Adipose tissue (tissue), 3 donors: ENCODE results near the gene PHYH. TPM values are rescaled to one million over a fixed set of nuclear protein-coding genes. Genes with fewer than 3 reads are reported as not detected.
"Not testable (repeated sequence)": the region's sequence is repeated elsewhere in the genome, so short reads cannot be mapped to it uniquely, and the experiment has no call there.

Source experiments
- H3K27ac ChIP-seq: one replicate; pipeline ENCODE4 v1.5.1; 2013; ENCODE audit warnings: low read depth, low read length
- WGBS, 3 donors: extraction: QIAGEN DNeasy Blood & Tissue Kit; methylation state at CpG; one replicate each; pipeline ENCODE4 v1.1.7; 2013; 5-methylcytosine and 5-hydroxymethylcytosine counted together
- polyA plus RNA-seq, 3 donors: library from polyadenylated mRNA; stranded (reverse); fragments of 200-250 nt; gene quantifications; one replicate each; pipeline ENCODE4 v1.2.3, GENCODE V29; 2013
- donor health status: healthy with polysubstance abuse.
- donor health status: Bipolar disorder and iron deficiency.
- donor health status: healthy.

The PHYH gene
- polyA plus RNA-seq, 3 donors = 16.2 to 71.3 (median 52.1) TPM

DNA sequence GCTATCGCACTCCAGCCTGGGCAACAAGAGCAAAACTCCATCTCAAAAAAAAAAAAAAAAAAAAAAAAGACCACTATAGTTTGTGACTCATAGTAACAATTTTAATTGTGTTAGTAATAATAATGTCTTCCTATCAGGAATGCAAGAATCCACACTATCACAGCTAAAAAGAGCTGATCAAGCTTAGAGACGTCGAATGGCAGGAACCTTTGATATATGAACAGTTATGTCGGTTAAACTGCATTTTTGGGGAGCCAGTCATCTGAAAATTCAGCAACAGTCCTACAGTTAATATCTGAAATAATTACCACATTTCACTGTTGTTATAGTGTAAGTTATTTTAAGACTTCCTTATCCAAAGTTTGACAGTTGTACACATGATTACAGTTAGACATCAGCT, 8.8 kb downstream of the PHYH start:
- 91 to 95% (median 94%) methylated on average over 4 of the region's 4 CpGs for WGBS, 3 donors
- no peak overlapping the region for H3K27ac ChIP-seq

DNA sequence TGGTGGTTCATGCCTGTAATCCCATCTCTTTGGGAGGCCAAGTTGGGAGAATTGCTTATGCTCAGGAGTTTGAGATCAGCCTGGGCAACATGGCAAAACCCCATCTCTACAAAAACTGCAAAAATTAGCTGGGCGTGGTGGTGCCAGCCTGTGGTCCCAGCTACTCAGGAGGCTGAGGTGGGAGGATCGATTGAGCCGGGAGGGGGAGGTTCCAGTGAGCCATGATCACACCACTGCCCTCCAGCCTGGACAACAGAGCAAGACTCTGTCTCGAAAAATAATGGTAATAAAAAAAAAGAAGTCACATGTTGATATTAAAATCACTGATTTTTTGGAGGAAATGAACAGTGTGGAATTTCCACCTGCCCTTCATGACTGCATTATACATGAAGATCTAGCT, 15.8 kb downstream of the PHYH start:
- 88 to 95% (median 92%) methylated on average over 4 of the region's 4 CpGs for WGBS, 3 donors
- no peak overlapping the region for H3K27ac ChIP-seq

DNA sequence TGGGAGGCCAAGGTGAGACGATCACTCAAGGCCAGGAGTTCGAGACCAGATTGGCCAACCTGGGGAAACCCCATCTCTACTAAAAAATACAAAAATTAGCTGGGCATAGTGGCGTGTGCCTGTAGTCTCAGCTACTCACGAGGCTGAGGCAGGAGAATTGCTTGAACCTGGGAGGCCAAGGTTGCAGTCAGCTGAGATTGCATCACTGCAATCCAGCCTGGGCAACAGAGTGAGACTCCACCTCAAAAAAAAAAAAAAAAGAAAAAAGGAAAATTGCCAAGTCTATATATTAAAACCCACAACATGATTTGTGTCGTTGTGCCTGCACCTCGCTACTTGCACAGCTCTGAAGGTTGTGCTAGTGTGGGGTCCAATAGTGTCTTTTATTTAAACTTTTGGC, 17.5 kb downstream of the PHYH start:
- WGBS, 3 donors = 88 to 94% (median 94%) methylated on average over 6 of the region's 6 CpGs
- H3K27ac ChIP-seq = not testable (repeated sequence)

DNA sequence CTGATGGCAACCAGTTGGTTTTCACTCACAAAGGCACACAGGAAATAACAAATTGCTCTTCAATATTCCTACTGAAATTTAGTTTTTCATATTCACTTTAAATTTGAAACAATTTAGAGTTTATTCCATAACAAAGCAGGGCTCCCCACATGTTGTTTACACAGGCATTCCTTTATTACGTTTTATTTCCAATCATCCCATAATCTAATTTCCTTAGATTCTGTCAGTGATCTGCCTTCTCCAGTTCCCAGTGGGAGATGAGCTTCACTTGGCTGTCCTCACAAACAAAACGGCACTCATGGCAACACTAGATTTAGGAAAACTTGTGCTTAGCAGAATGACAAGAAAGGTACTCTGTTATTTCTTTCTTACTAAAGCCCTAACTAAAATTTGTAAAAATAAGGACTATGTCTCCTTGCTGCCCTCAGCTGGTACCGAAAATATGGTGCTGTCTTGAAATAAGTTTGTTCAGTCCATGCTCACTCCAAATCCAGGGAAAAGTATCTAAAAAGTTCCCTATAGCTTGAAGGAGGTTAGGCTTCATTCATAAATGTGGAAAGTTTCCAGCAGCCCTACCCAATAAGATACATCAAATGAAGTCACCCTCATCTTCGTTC, 23.0 kb downstream of the PHYH start:
- WGBS, 3 donors = 46 to 60% (median 59%) methylated on average over 4 of the region's 4 CpGs
- H3K27ac ChIP-seq = no peak overlapping the region

DNA sequence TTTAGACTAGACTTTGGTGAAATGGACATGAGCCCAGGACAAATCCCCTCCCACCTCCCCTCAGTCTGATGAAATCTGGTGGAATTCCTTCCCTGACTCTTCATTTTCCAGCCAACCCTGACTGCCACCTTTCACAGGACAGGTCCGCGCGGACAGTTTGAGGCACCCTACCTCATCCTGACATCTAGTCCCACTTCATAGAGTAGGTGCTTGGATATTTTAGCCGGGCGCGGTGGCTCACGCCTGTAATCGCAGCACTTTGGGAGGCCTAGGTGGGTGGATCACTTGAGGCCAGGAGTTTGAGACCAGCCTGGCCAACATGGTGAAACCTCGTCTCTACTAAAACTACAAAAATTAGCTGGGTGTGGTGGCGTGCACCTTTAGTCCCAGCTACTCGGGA, 23.7 kb downstream of the PHYH start:
- WGBS, 3 donors = 96 to 98% (median 96%) methylated on average over 11 of the region's 11 CpGs
- H3K27ac ChIP-seq = not testable (repeated sequence)

DNA sequence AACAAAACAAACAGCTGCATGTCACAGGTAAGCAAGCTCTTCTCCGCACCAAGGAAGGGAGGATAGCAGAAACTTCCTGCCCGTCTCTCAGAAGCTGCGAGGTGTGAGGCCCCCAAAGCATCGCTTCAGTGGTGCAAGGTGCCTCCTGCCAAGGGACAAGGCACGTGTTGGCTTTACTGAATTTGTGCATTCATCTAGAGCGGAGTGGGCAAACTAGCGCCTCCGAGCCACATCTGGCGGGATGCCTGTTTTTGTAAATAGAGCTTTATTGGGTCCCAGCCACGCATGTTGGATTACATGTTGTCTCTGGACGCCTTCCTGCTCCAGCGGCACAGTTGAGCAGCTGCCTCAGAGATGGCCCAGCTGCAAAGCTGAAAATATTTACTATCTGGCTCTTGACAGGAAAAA, 27.7 kb downstream of the PHYH start:
- 58 to 78% (median 66%) methylated on average over 12 of the region's 12 CpGs for WGBS, 3 donors
- H3K27ac ChIP-seq = no peak overlapping the region

DNA sequence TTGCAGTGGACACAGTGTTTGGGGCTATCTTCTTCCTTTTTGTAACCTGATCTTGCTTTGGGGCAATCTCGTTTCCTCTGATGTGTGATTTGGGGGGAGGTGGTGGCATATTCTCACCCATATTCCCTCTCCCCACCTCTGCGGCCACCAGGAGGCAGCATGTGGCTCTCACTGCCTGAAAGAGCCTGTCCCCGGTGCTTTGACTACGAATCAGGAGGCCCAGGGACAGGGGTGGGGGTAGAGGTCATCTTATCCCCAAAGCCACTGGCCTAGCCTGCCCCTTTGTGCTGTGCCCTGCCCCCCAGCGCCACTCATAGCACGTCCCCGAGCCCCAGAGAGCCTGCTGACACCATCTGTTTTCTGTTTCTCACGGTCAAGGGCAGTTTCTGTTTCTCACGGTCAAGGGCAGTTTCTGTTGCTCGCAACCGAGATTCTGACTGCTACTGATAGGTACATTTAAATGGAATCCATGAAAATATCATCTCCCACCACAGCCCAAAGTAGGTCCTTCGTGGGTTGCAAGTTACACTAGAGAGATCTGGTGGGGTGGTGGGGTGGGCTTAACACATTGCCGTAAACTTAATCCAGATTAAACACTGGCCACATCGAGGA, 28.2 kb downstream of the PHYH start:
- H3K27ac ChIP-seq = no peak overlapping the region
- WGBS, 3 donors = 43 to 52% (median 45%) methylated on average over 13 to 14 of the region's 14 CpGs

DNA sequence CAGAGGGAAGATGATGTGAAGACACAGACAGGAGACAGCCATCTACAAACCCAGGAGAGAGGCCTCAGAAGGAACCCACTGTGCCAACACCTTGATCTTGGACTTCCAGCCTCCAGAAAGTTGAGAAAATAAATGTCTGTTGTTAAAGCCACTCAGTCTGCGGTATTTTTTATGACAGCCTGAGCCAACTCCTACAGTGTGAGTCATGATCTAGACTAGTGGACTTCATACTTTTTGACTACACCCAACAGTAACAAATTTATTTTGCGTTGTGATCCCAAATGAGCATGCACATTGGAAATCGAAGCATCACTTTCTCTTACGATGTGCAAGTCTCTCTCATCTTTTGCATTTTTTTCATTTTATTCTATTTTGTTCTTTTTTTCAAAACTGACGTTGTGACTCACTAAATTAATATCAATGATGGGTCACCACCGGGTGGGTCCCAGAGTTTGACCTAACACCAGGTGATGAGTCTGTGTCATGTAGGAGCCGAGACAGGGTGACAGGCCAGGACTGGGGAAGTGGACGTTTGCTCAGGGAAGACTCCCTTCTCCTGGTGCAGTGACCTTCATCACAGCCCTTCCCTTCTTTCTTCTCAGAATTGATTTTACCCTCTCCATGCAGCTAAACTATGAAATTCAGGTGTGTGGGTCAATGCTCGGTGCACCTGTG, 28.9 kb downstream of the PHYH start:
- WGBS, 3 donors = 77 to 83% (median 80%) methylated on average over 9 of the region's 9 CpGs

DNA sequence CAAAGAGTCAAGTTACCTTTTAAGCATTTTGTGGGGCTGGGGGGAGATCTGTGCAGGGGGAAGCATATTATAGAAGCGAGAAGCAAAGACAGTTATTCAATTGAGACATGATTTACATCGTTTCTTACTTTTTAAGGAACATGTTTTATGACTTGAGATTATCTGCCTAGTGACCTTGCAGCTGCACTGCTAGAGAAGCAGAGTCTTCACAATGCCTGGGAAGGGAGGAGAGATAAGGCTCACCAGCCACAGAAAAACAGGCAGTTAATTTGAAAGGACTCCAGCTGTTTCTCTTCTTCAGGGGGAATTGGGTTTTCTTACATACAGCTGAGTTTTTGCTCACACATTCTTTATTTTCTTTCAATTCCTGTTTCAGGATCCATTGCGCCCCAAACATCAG, 31.0 kb downstream of the PHYH start:
- no peak overlapping the region for H3K27ac ChIP-seq
- 24 to 51% (median 26%) methylated on average over 3 of the region's 3 CpGs for WGBS, 3 donors

More for the DNA sequence above, 28.9 kb downstream of the PHYH start:
- no peak overlapping the region for H3K27ac ChIP-seq

DNA sequence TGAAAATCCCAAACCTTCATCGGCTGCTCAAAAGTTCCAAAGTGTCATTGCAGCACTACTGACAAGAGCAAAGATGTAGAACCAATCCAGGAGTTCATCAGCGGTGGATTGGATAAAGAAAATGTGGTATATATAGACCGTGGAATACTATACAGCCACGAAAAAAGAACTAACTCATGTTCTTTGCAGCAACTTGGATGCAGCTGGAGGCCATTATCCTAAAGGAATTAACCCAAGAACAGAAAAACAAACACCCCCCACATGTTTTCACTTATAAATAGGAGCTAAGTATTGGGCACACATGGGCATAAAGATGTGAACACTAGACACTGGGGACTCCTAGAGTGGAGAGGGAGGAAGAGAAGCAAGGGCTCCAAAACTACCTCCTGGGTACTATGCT, 31.6 kb downstream of the PHYH start:
- WGBS, 3 donors = 72 to 93% (median 75%) methylated on average over 4 of the region's 4 CpGs
- H3K27ac ChIP-seq = no peak overlapping the region

DNA sequence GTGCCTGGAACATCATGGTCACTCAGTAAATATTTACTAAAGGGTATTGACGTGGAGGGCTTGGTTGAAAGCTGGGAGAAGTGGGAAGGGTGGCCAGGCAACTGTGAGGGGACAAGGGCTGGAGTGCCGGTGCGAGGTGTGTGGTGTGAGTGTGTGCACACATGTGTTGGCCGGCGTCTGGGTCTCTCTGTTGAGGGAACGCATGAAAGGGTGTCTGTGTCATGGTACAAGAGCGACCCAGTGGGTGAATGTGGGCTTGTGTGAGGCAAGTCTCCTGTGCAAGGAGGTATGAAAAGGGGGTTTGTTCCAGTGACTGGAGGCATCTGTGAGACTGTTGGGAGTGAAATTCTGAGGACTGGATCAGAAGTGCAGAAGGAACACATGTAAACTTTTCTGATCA, 36.3 kb downstream of the PHYH start:
- H3K27ac ChIP-seq = no peak overlapping the region
- WGBS, 3 donors = 73 to 90% (median 87%) methylated on average over 7 of the region's 7 CpGs

DNA sequence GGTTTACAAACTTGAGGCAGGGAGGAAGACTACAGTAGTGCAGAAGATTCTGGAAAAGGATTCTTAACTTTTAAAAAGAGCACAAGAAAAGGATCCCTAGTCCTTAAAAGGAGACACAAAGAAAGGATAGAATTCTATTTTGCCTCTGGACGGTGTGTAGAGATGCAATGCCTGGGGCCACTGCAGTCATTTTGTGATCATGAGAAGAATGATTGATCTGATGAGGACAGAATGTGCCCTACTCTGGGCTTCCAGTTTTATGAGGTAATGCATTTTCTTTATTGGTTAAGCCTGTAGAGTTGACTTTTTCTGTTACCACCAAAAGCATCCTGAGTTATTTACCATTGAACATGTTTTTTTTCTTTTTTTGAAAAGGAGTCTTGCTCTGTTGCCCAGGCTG, 37.4 kb downstream of the PHYH start:
- H3K27ac ChIP-seq = no peak overlapping the region
- WGBS, 3 donors = 89 to 100% (median 93%) methylated on average over 1 of the region's 1 CpG

DNA sequence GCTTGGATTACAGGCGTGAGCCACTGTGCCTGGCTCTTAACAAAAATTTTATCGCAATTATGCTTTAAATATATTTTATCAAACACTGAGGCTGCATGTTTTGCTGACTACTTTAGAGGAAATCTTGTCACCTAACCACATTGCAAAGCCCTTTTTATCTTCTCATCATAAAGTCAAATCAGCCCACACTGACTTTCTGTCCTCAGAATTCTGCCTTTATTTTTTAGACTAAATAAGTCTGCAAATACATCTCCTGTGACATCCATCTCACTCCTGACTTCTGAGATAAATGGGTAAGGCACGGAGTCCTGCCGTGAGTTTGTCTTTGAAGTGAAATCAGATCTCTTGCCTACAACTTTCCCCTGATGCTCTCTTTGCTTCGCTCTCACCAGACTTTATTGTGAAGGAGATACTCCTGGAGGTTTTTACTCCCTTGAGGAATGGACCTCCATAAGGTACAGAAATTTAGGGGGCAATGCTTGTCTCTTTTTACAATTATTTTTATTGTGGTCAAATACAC, 42.2 kb downstream of the PHYH start:
- WGBS, 3 donors = 77 to 79% (median 79%) methylated on average over 5 of the region's 5 CpGs
- H3K27ac ChIP-seq = no peak overlapping the region

DNA sequence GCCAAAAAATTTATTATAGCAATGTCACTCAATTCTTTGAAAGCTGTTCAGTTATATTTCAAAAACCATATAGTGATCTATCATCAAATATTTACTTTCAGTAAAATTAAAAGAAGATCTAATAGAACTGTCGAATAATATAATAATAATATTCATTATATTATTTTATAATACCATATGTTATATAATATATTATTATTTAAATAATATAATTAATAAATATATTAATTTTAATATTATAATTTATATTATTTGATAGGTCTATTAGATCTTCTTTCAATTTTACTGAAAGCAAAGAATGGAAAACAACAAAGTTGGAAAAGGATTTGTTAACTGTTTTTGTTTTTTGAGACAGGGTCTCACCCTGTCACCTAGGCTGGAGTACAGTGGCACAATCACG, 43.2 kb downstream of the PHYH start:
- H3K27ac ChIP-seq = no peak overlapping the region
- WGBS, 3 donors = 80 to 97% (median 90%) methylated on average over 2 of the region's 2 CpGs

DNA sequence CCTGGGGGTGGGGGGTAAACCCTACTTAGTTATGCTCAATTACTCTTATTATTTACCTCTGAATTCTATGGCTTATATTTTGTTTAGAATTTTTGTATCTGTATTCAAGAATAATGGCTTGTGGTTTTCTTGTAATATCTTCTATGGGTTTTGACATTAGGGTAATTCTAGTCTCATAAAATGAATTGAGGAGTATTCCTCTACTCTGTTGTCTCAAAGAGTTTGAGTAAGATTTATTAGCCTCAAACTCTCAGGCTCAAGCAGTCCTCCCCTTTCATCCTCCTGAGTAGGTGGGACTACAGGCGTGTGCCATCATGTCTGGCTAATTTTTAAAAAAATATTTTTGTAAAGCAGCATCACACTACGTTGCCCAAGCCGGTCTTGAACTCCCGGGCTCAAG, 46.1 kb downstream of the PHYH start:
- no peak overlapping the region for H3K27ac ChIP-seq
- 85 to 91% (median 87%) methylated on average over 4 of the region's 4 CpGs for WGBS, 3 donors

DNA sequence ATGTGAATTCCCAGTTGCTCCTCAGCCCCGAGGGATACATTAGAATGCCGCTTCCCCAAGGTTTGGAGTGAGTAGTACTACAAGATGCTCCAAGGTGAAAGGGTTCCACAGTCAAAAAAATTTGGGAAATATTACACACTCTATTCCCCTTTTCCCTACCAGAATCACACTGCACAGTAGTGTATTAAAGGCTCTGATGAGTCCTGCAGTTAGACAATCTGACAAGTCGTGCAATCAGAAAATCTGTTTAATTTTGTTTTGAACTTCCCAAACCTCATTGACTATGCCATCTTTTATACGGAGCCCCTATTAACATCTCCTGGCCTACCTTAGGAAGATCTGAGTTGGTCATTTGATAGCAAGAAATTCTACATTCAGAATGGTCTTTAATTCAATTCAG, 52.1 kb downstream of the PHYH start:
- 93 to 96% (median 94%) methylated on average over 4 of the region's 4 CpGs for WGBS, 3 donors
- no peak overlapping the region for H3K27ac ChIP-seq

DNA sequence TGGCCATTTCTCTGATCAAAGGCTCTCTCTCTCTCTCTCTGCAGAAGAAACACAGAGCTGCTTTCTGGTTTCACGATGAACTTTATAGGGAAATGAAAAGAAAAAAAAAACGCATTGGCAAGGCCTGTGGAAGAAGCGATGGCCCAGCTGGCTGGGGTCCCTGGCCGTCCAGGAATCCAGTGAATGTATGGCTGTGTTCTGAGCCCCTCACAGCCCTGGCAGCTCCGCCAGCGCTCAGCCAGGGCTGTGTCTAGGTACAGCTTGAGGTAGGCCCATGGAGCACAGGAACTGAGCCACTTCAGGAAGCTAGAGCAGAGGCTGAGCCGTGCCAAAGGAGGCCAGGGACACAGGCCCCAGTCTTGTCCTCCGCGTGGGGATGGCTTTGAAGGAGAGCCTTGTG, 52.6 kb downstream of the PHYH start:
- H3K27ac ChIP-seq = no peak overlapping the region
- WGBS, 3 donors = 79 to 84% (median 84%) methylated on average over 9 of the region's 9 CpGs

DNA sequence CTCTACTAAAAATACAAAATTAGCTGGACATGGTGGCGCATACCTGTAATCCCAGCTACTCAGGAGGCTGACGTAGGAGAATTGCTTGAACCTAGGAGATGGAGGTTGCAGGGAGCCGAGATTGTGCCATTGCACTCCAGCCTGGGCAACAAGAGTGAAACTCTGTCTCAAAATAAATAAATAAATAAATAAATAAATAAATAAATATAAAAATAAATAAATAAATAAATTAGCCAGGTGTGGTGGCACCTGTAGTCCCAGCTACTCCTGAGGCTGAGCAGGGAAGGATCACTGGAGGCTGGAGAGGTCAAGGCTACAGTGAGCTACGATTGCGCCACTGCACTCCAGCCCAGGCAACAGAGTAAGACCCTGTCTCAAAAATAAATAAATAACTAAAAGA, 57.6 kb downstream of the PHYH start:
- not testable (repeated sequence) for H3K27ac ChIP-seq
- WGBS, 3 donors = 82 to 96% (median 95%) methylated on average over 5 of the region's 5 CpGs

DNA sequence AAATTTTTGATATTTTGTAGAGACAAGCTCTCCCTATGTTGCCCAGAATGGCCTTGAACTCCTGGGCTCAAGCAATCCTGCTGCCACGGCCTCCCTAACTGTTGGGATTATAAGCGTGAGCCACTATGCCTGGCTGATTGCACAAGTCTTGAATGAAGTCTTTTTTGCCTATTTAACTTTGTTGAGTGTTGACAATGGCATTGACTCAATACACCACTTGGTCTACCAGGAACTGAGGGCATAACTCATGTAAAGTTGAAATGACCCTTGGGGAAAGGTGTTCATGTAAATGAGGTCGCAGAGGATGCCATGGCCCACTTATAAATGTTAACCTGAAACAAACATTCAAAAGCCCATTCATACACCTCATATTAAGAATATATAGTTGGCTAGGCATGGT, 58.3 kb downstream of the PHYH start:
- no peak overlapping the region for H3K27ac ChIP-seq
- 88 to 94% (median 93%) methylated on average over 3 of the region's 3 CpGs for WGBS, 3 donors

DNA sequence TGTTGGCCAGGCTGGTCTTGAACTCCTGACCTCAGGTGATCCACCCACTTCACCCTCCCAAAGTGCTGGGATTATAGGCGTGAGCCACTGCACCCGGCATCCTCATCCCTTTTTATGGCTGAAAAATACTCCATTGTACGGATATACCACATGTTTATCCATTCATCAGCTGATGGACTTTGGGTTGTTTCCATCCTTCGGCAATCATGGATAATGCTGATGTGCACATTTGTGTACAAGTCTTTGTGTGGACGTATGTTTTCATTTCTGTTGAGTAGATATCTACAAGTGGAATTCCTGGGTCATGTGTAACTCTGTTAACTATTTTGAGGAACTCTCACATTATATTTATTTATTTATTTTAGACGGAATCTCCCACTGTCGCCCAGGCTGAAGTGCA, 59.9 kb downstream of the PHYH start:
- no peak overlapping the region for H3K27ac ChIP-seq
- 92 to 93% (median 92%) methylated on average over 7 of the region's 7 CpGs for WGBS, 3 donors
